MM.1S (cell line): ENCODE data around the gene MYPN.

ENCODE experiments used
- EZH2phosphoT487 ChIP-seq: fragments of 300-600 bp; sonication (generic); IDR thresholded peaks from 2 replicates; pipeline ENCODE4 v1.6.1; 2018; ENCODE audit warnings: antibody characterized with exemption, low read length
- TF ChIP-seq, protein P1 (sequence below): fragments of 300-600 bp; sonication (generic); IDR thresholded peaks from 2 replicates; pipeline ENCODE4 v1.5.1; 2016; ENCODE audit warnings: antibody characterized with exemption, low read length, mixed read lengths

DNA sequence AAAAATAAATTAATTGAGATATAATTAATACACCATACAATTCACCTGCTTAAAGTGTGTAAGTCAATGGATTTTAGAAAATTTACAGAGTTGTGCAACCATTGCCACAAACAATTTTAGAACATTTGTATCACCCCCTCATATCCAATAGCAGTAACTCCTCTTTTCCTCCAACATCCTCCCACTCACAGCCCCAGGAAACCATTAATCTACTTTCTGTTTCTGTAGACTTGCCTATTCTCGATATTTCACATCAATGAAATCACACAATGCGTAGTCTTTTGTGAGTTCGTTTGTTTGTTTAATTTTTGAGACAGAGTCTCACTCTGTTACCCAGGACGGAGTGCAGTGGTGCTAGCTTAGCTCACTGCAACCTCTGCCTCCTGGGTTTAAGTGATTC, 20.5 kb upstream of the MYPN start:
- TF ChIP-seq, protein P1, sequence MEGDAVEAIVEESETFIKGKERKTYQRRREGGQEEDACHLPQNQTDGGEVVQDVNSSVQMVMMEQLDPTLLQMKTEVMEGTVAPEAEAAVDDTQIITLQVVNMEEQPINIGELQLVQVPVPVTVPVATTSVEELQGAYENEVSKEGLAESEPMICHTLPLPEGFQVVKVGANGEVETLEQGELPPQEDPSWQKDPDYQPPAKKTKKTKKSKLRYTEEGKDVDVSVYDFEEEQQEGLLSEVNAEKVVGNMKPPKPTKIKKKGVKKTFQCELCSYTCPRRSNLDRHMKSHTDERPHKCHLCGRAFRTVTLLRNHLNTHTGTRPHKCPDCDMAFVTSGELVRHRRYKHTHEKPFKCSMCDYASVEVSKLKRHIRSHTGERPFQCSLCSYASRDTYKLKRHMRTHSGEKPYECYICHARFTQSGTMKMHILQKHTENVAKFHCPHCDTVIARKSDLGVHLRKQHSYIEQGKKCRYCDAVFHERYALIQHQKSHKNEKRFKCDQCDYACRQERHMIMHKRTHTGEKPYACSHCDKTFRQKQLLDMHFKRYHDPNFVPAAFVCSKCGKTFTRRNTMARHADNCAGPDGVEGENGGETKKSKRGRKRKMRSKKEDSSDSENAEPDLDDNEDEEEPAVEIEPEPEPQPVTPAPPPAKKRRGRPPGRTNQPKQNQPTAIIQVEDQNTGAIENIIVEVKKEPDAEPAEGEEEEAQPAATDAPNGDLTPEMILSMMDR, result no peak
- no peak for TF ChIP-seq EZH2phosphoT487
